Sigmoid colon (tissue), 7 donors: ENCODE results near the gene ZNF23. TPM values are rescaled to one million over a fixed set of nuclear protein-coding genes. Genes with fewer than 3 reads are reported as not detected.

ENCODE experiments used
- DNase-seq: peaks from one replicate; pipeline ENCODE4 v3.0.0-alpha.2; 2019
- H3K27ac ChIP-seq, 4 donors: fragments of 200-600 bp; sonication (generic); one replicate each; pipeline ENCODE4 v1.5.1; 2016 to 2019; ENCODE audit warnings: mild to moderate bottlenecking in 1 of 4
- H3K27me3 ChIP-seq, 3 donors: fragments of 200-600 bp; sonication (generic); one replicate each; pipeline ENCODE4 v1.5.1; 2019; ENCODE audit warnings: mild to moderate bottlenecking in 1 of 3
- H3K36me3 ChIP-seq, 4 donors: fragments of 200-600 bp; sonication (generic); one replicate each; pipeline ENCODE4 v1.5.1; 2016 to 2019
- H3K4me1 ChIP-seq, 4 donors: fragments of 200-600 bp; sonication (generic); one replicate each; pipeline ENCODE4 v1.5.1; 2017 to 2019
- H3K4me3 ChIP-seq, 4 donors: fragments of 200-600 bp; sonication (generic); one replicate each; pipeline ENCODE4 v1.5.1; 2017 to 2019; ENCODE audit warnings: mild to moderate bottlenecking in 2 of 4, moderate library complexity in 1 of 4
- H3K9me3 ChIP-seq, 4 donors: fragments of 200-600 bp in 3 of 4; sonication (generic) in 3 of 4; one replicate each; pipeline versions ENCODE4 v1.5.1 to v1.6.1; 2013 to 2019
- EP300 ChIP-seq, 4 donors: sonication (generic); formaldehyde crosslinking; IDR thresholded peaks; one replicate each; pipeline ENCODE4 v1.6.1; 2017; ENCODE audit warnings: antibody characterized with exemption in 4 of 4
- POLR2A ChIP-seq, 2 donors: fragments of 450-650 bp; IDR thresholded peaks; one replicate each; pipeline ENCODE4 v1.6.1; 2016; ENCODE audit warnings: antibody characterized with exemption in 2 of 2, mild to moderate bottlenecking in 2 of 2, moderate library complexity in 2 of 2
- POLR2AphosphoS5 ChIP-seq, 4 donors: sonication (generic); formaldehyde crosslinking; IDR thresholded peaks; one replicate each; pipeline ENCODE4 v1.6.1; 2017; ENCODE audit warnings: antibody characterized with exemption in 4 of 4
- WGBS, 2 donors: extraction: QIAGEN DNeasy Blood & Tissue Kit; methylation state at CpG; one replicate each; pipeline ENCODE4 v1.1.7; 2013; 5-methylcytosine and 5-hydroxymethylcytosine counted together
- intact Hi-C: fragments of 100-400 bp; cut with DNase I; formaldehyde crosslinking; loops from one replicate; pipeline ENCODE4 v1.15.1; 2023
- polyA plus RNA-seq, 3 donors: library from polyadenylated mRNA; stranded (reverse); fragments of 200-250 nt; gene quantifications; one replicate each; pipeline ENCODE4 v1.2.3, GENCODE V29; 2013
- total RNA-seq, 4 donors: library from RNA; depleted of rRNA; stranded (reverse); fragments of >200 nt; gene quantifications; one replicate each; pipeline ENCODE4 v1.1.0, GENCODE V29; 2016
- TF ChIP-seq, protein P1 (sequence below), 4 experiments: fragments of 450-650 bp in 3 of 4; fragments of 200-600 bp in 1 of 4; IDR thresholded peaks; one replicate each; pipeline ENCODE4 v1.5.1; 2016 to 2019; ENCODE audit warnings: antibody characterized with exemption in 4 of 4, mild to moderate bottlenecking in 3 of 4, moderate library complexity in 2 of 4
- donor health status: healthy with polysubstance abuse.
- donor health status: Bipolar disorder and iron deficiency.
- donor health status: healthy.

The ZNF23 gene
- total and polyA plus RNA-seq, 7 donors, result 3.0 to 11.6 (median 5.4) TPM

DNA sequence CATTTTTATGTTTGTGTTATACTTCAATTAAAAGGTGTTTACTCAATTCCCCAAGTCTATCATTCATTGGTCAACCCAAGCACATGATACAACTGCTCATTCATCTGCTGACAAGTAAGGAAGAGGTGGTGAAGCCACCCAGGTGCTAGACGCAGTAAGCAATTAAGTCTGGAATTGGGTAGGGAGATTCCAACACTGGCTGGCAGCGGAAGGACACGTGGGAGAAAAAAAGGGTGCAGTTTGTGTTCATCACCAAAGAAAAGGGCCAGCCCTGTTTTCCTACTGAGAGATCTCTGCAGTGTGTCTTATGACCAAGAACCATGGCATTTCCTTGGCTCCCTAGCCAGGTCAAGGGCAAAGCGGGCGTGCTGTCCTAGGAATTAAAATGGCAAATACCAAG is 11.8 kb upstream of the ZNF23 start:
- DNase-seq, result no peak
- no peak overlapping the region for H3K4me3 ChIP-seq
- intact Hi-C loops, result no loop called here
- TF ChIP-seq, protein P1, sequence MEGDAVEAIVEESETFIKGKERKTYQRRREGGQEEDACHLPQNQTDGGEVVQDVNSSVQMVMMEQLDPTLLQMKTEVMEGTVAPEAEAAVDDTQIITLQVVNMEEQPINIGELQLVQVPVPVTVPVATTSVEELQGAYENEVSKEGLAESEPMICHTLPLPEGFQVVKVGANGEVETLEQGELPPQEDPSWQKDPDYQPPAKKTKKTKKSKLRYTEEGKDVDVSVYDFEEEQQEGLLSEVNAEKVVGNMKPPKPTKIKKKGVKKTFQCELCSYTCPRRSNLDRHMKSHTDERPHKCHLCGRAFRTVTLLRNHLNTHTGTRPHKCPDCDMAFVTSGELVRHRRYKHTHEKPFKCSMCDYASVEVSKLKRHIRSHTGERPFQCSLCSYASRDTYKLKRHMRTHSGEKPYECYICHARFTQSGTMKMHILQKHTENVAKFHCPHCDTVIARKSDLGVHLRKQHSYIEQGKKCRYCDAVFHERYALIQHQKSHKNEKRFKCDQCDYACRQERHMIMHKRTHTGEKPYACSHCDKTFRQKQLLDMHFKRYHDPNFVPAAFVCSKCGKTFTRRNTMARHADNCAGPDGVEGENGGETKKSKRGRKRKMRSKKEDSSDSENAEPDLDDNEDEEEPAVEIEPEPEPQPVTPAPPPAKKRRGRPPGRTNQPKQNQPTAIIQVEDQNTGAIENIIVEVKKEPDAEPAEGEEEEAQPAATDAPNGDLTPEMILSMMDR (IDR thresholded peaks at IDR 0.05), result no peak
- no peak for TF ChIP-seq POLR2AphosphoS5 (IDR thresholded peaks at IDR 0.05)
- no peak for TF ChIP-seq EP300 (IDR thresholded peaks at IDR 0.05)
- no peak for TF ChIP-seq POLR2A (IDR thresholded peaks at IDR 0.05)
- H3K9me3 ChIP-seq, result no peaks in the 10 kb centered on the region
- no peak overlapping the region for H3K27ac ChIP-seq
- no peaks in the 10 kb centered on the region for H3K4me1 ChIP-seq
- 91 to 92% methylated on average over 5 of the region's 5 CpGs for WGBS, 2 donors
- no peaks in the 10 kb centered on the region for H3K27me3 ChIP-seq
- peaks cover 12 to 62% (median 17%) of the 10 kb centered on the region in 4 donors for H3K36me3 ChIP-seq

DNA sequence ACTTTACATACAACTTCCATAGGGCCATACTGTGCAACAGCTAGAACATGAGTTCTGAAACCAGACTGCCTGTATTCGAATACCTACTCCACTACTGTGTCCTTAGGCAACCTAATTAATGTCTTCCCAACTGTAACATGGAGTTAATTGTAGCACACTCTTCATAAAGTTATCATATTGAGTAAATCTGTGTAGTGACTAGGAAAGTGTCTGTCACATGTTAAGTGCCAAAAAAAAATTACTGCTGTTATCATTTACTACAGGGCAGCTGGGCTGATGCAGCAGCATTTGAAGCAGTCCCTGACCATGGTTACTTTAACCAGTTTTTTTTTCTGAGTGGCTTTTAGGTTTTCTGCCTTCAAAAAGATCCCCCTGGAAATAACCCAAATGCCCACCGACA is 10.9 kb upstream of the ZNF23 start:
- no peak for TF ChIP-seq EP300 (IDR thresholded peaks at IDR 0.05)
- no peak for TF ChIP-seq POLR2AphosphoS5 (IDR thresholded peaks at IDR 0.05)
- TF ChIP-seq, protein P1 (IDR thresholded peaks at IDR 0.05), result no peak
- no peak for TF ChIP-seq POLR2A (IDR thresholded peaks at IDR 0.05)
- no peak overlapping the region for H3K4me3 ChIP-seq
- H3K27me3 ChIP-seq, result no peaks in the 10 kb centered on the region
- H3K27ac ChIP-seq, result no peak overlapping the region
- WGBS, 2 donors, result 93 to 95% methylated on average over 2 of the region's 2 CpGs
- H3K4me1 ChIP-seq, result no peaks in the 10 kb centered on the region
- DNase-seq, result no peak
- peaks cover 6 to 54% (median 17%) of the 10 kb centered on the region in 4 donors for H3K36me3 ChIP-seq
- no peaks in the 10 kb centered on the region for H3K9me3 ChIP-seq
- intact Hi-C loops, result no loop called here

DNA sequence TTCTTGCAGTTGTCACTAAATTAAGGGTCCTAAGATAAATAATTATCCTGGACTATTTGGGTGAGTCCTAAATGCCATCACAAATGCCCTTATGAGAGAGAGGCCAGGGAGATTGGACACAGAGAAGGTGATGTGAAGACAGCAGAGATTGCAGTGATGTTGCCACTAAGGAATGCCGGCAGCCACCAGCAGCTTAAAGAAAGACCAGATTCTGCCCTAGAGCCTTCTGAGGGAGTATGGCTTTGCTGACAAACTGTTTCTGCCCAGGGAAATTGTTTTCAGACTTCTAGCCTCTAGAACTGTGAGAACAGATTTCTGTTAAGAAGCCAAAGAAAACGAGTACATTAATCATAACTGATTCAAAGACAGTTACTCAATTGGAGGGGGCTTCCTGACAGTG is 10.0 kb upstream of the ZNF23 start:
- WGBS, 2 donors, result 79 to 83% methylated on average over 2 of the region's 2 CpGs
- intact Hi-C loops, result no loop called here
- no peaks in the 10 kb centered on the region for H3K9me3 ChIP-seq
- no peak for DNase-seq
- H3K27ac ChIP-seq, result no peak overlapping the region
- TF ChIP-seq, protein P1 (IDR thresholded peaks at IDR 0.05), result no peak
- TF ChIP-seq POLR2AphosphoS5 (IDR thresholded peaks at IDR 0.05), result no peak
- no peak for TF ChIP-seq EP300 (IDR thresholded peaks at IDR 0.05)
- no peak for TF ChIP-seq POLR2A (IDR thresholded peaks at IDR 0.05)
- peaks cover 4 to 45% (median 17%) of the 10 kb centered on the region in 4 donors for H3K36me3 ChIP-seq
- no peaks in the 10 kb centered on the region for H3K4me1 ChIP-seq
- no peak overlapping the region for H3K4me3 ChIP-seq
- no peaks in the 10 kb centered on the region for H3K27me3 ChIP-seq

DNA sequence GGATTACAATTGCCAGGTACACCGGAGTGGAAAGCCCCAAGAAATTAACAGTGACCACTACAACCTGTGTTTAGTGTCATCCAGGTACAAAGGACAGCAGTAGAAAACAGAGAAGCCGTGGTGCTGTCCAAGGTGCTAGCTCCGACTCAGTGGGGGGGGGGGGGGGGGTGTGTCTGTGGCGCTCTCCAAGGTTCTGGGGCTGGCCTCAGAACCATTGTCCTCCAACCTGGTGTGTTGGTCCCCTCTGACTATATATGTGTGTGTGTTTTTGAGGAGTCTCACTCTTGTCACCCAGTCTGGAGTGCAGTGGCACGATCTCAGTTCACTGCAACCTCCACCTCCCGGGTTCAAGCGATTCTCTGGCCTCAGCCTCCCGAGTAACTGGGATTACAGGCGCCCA is 5.8 kb upstream of the ZNF23 start:
- Histone ChIP-seq H3K27ac (no peak overlapping the region), H3K36me3 (peaks cover 0 to 8% (median 0%) of the 10 kb centered on the region in 4 donors), H3K4me1 (peaks cover 0 to 4% (median 0%) of the 10 kb centered on the region in 4 donors), H3K27me3 (no peaks in the 10 kb centered on the region), H3K4me3 (no peak overlapping the region), H3K9me3 (no peaks in the 10 kb centered on the region)
- TF ChIP-seq POLR2AphosphoS5 (IDR thresholded peaks at IDR 0.05) (no peak), POLR2A (IDR thresholded peaks at IDR 0.05) (no peak), EP300 (IDR thresholded peaks at IDR 0.05) (no peak)
- TF ChIP-seq, protein P1 (IDR thresholded peaks at IDR 0.05), result no peak
- WGBS, 2 donors, result 34 to 45% methylated on average over 9 of the region's 9 CpGs
- intact Hi-C loops, result no loop called here
- DNase-seq, result no peak

DNA sequence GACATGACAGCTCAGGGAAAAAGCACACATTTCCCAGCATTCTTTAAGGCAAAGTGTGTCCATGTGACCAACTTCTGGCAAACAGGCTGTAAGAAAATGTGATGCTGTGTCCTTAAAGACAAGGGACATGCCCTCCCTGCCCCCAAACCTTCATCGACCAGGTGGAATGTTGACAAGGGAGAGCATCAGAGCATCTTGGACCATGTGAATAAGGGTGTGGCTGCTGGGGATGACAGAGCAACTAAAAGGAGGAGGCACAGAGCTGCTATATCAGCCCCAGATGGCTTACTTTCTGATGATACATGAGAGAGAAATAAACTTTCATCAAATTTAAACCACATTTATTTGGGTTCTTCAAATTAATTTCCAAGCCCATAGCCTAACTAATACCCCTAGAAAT is 2.2 kb upstream of the ZNF23 start:
- no peak for TF ChIP-seq POLR2A (IDR thresholded peaks at IDR 0.05)
- Histone ChIP-seq H3K4me3 (no peak overlapping the region), H3K27ac (no peak overlapping the region), H3K27me3 (no peaks in the 10 kb centered on the region), H3K4me1 (peaks cover 0 to 28% (median 22%) of the 10 kb centered on the region in 4 donors), H3K36me3 (no peaks in the 10 kb centered on the region), H3K9me3 (no peaks in the 10 kb centered on the region)
- WGBS, 2 donors, result 59 to 75% methylated on average over 1 of the region's 1 CpG
- intact Hi-C loops, result loop anchor here (5.0 kb wide), 1 partner anchor 628 kb away; the partner anchor contains the start of genes DHX38 and TXNL4B
- no peak for DNase-seq
